ENCODE results near the gene KLF18. TPM values are rescaled to one million over a fixed set of nuclear protein-coding genes. Genes with fewer than 3 reads are reported as not detected.

KLF18 gene
- total and polyA plus RNA-seq, 7 donors: not detected

GRCh38 chr1:44089371-44090048 lies 51.9 kb downstream of the KLF18 start:
- no peaks in the 10 kb centered on the region for H3K4me1 ChIP-seq
- no peak overlapping the region for H3K4me3 ChIP-seq
- peaks cover 0 to 4% (median 0%) of the 10 kb centered on the region in 3 donors for H3K27me3 ChIP-seq (ENCODE audit: insufficient read depth in 3 of 3, low read length in 2 of 3)
- H3K27ac ChIP-seq: no peak overlapping the region
- H3K9me3 ChIP-seq: peaks cover 3% of the 10 kb centered on the region
- no peaks in the 10 kb centered on the region for H3K36me3 ChIP-seq (ENCODE audit: insufficient read depth in 1 of 2, low read depth in 1 of 2)
- intact Hi-C loops (cut with DNase I): no loop called here
- WGBS, 3 donors: 66 to 69% (median 68%) methylated on average over 13 of the region's 13 CpGs
- TF ChIP-seq CTCF (IDR thresholded peaks at IDR 0.05): no peak
- ATAC-seq (no peak), DNase-seq (no peak)

Other genes starting within 250 kb of the KLF18 start
- gene ARTN, start 207.8 kb downstream of the KLF18 start, total RNA-seq: under 1 TPM in 3 of 4 donors, not detected in 1; 0.42 to 0.79 (median 0.71) TPM
- gene ARTN, start 207.8 kb downstream of the KLF18 start, polyA plus RNA-seq: under 1 TPM; 0.05 to 0.44 (median 0.06) TPM
- gene IPO13, start 194.7 kb downstream of the KLF18 start, total RNA-seq: 100 to 1,000 TPM in 3 of 4 donors, 10 to 100 TPM in 1; 92.4 to 140 (median 108) TPM
- 10 to 100 TPM; 26.8 to 93.0 (median 41.5) TPM for gene IPO13, start 194.7 kb downstream of the KLF18 start, polyA plus RNA-seq
- 10 to 100 TPM; 37.8 to 62.9 (median 44.3) TPM for gene DPH2, start 171.6 kb downstream of the KLF18 start, total RNA-seq
- gene DPH2, start 171.6 kb downstream of the KLF18 start, polyA plus RNA-seq: 100 to 1,000 TPM in 1 of 3 donors, 10 to 100 TPM in 2; 53.7 to 123 (median 87.6) TPM
- gene ATP6V0B, start 166.7 kb downstream of the KLF18 start, total RNA-seq: 100 to 1,000 TPM in 3 of 4 donors, 10 to 100 TPM in 1; 87.9 to 133 (median 106) TPM
- 100 to 1,000 TPM; 159 to 260 (median 236) TPM for gene ATP6V0B, start 166.7 kb downstream of the KLF18 start, polyA plus RNA-seq
- gene B4GALT2, start 162.4 kb downstream of the KLF18 start, total RNA-seq: 10 to 100 TPM; 33.5 to 54.9 (median 50.7) TPM
- 10 to 100 TPM; 57.1 to 81.0 (median 60.2) TPM for gene B4GALT2, start 162.4 kb downstream of the KLF18 start, polyA plus RNA-seq
- gene CCDC24, start 150.0 kb downstream of the KLF18 start, total RNA-seq: 1 to 10 TPM; 1.1 to 1.9 (median 1.6) TPM
- 1 to 10 TPM in 2 of 3 donors, under 1 TPM in 1; 0.83 to 3.9 (median 2.3) TPM for gene CCDC24, start 150.0 kb downstream of the KLF18 start, polyA plus RNA-seq
- 1 to 10 TPM in 1 of 4 donors, under 1 TPM in 3; 0.71 to 1.2 (median 0.75) TPM for gene SLC6A9, start 110.2 kb downstream of the KLF18 start, total RNA-seq
- gene SLC6A9, start 110.2 kb downstream of the KLF18 start, polyA plus RNA-seq: under 1 TPM; 0.28 to 0.40 (median 0.40) TPM
- not detected for gene KLF17, start 22.8 kb downstream of the KLF18 start, total RNA-seq
- not detected for gene KLF17, start 22.8 kb downstream of the KLF18 start, polyA plus RNA-seq
- 10 to 100 TPM; 18.5 to 28.3 (median 23.7) TPM for gene DMAP1, start 71.8 kb upstream of the KLF18 start, total RNA-seq
- 10 to 100 TPM; 18.3 to 30.5 (median 22.2) TPM for gene DMAP1, start 71.8 kb upstream of the KLF18 start, polyA plus RNA-seq
- gene ERI3, start 213.6 kb upstream of the KLF18 start, total RNA-seq: 10 to 100 TPM; 58.4 to 65.1 (median 61.7) TPM
- gene ERI3, start 213.6 kb upstream of the KLF18 start, polyA plus RNA-seq: 10 to 100 TPM; 50.4 to 96.8 (median 55.2) TPM

Measured in psoas muscle (tissue), 8 donors.